Panc1 (cell line): ENCODE results near the gene ZMYM2. TPM values are rescaled to one million over a fixed set of nuclear protein-coding genes. Genes with fewer than 3 reads are reported as not detected.

ENCODE experiments used
- ATAC-seq: fragments of 200-7000 bp; cut with Tn5 transposase; 2 replicates; pipeline ENCODE4 v1.9.1; 2020; ENCODE audit warnings: mild to moderate bottlenecking, moderate library complexity
- BruUV-seq: library from RNA; stranded (reverse); fragments of 400-500 nt; replicated peaks from 2 replicates; lab custom pipeline; 2021; lab: Mats Ljungman, UMichigan
- CTCF ChIA-PET: fragments of 300-600 bp; sonication (Branson Sonifier 250); formaldehyde crosslinking; loops from one replicate; lab custom pipeline; 2022; ENCODE audit warnings: antibody characterized with exemption; lab: Charles Lee
- POLR2A ChIA-PET: fragments of 300-600 bp; sonication (Branson Sonifier 250); formaldehyde crosslinking; loops from one replicate; lab custom pipeline; 2022; ENCODE audit warnings: antibody characterized with exemption; lab: Charles Lee
- DNase-seq: peaks from one replicate; pipeline ENCODE4 v3.0.0-alpha.2; 2010; ENCODE audit warnings: low read depth, low spot score
- H3K27ac ChIP-seq: 2 replicates; pipeline ENCODE4 v1.5.1; 2011; ENCODE audit warnings: mild to moderate bottlenecking, low read length, inconsistent platforms
- H3K27me3 ChIP-seq: fragments of 200-500 bp; sonication (Bioruptor generic); 2 replicates; pipeline ENCODE4 v1.6.0; 2014; ENCODE audit warnings: low read length, inconsistent platforms; ENCODE audit not compliant: control insufficient read depth, insufficient read depth
- H3K36me3 ChIP-seq: fragments of 200-500 bp; sonication (Bioruptor generic); 2 replicates; pipeline ENCODE4 v1.5.1; 2014; ENCODE audit warnings: inconsistent platforms, mild to moderate bottlenecking, low read length, moderate library complexity; ENCODE audit not compliant: control insufficient read depth, insufficient read depth
- H3K4me1 ChIP-seq: 2 replicates; pipeline ENCODE4 v1.5.1; 2011; ENCODE audit warnings: inconsistent platforms, mild to moderate bottlenecking, low read length, moderate library complexity; ENCODE audit not compliant: control insufficient read depth, insufficient read depth
- H3K4me3 ChIP-seq, 2 experiments: 2 replicates each; pipeline ENCODE4 v1.5.1; 2011 to 2012; ENCODE audit warnings: low read depth in 2 of 2, low read length in 2 of 2, mild to moderate bottlenecking in 2 of 2, inconsistent platforms in 1 of 2, moderate library complexity in 1 of 2
- H3K9me3 ChIP-seq: fragments of 200-500 bp; sonication (Bioruptor generic); 2 replicates; pipeline ENCODE4 v1.5.1; 2014; ENCODE audit warnings: low read depth, mild to moderate bottlenecking, inconsistent platforms, low read length, moderate library complexity; ENCODE audit not compliant: control insufficient read depth, insufficient read depth
- CTCF ChIP-seq: fragments of 450-650 bp; IDR thresholded peaks from 2 replicates; pipeline ENCODE4 v1.5.1; 2017; ENCODE audit warnings: mild to moderate bottlenecking
- POLR2AphosphoS5 ChIP-seq: IDR thresholded peaks from 2 replicates; pipeline ENCODE4 v1.6.1; 2012; ENCODE audit warnings: mild to moderate bottlenecking, low read depth, low read length, moderate library complexity
- REST ChIP-seq, 2 experiments: IDR thresholded peaks; 2 replicates each; pipeline ENCODE4 v1.6.1; 2011 to 2012; ENCODE audit warnings: low read depth in 2 of 2, control low read depth in 1 of 2, low read length in 1 of 2, mild to moderate bottlenecking in 1 of 2, moderate library complexity in 1 of 2; ENCODE audit not compliant: insufficient read depth in 1 of 2
- SIN3A ChIP-seq: IDR thresholded peaks from 2 replicates; pipeline ENCODE4 v1.6.1; 2012; ENCODE audit warnings: low read depth, mild to moderate bottlenecking, low read length, moderate library complexity, borderline replicate concordance; ENCODE audit not compliant: insufficient read depth
- TCF7L2 ChIP-seq: IDR thresholded peaks from 2 replicates; pipeline ENCODE4 v1.6.1; 2011; ENCODE audit warnings: mild to moderate bottlenecking, low read depth, low read length, inconsistent platforms
- in situ Hi-C: cut with HindIII; loops from 2 replicates; pipeline ENCODE4 v1.10.0; 2016; ENCODE audit warnings: low sequenced_read_pairs, low pct_unique_long_range_greater_than_20kb
- intact Hi-C: fragments of 100-400 bp; cut with micrococcal nuclease; formaldehyde crosslinking; loops from one replicate; pipeline ENCODE4 v1.10.0; 2022; ENCODE audit not compliant: unreplicated experiment
- total RNA-seq: library from RNA; stranded (reverse); gene quantifications from one replicate; pipeline ENCODE4 v1.2.1, GENCODE V29; 2021; ENCODE audit not compliant: unreplicated experiment

Gene ZMYM2
- total RNA-seq, 1 experiment from 2014 or later, result 64.3 TPM

- ATAC-seq (no peak), DNase-seq (no peak)
- in situ Hi-C loops, result no loop called here
- no peaks in the 10 kb centered on the region for H3K9me3 ChIP-seq
- H3K27ac ChIP-seq, result no peak overlapping the region
- CTCF ChIA-PET, result no interaction called here
- peaks cover 15% of the 10 kb centered on the region for H3K36me3 ChIP-seq
- POLR2A ChIA-PET, result no interaction called here
- intact Hi-C loops, result no loop called here
- no peak overlapping the region for H3K4me3 ChIP-seq
- H3K27me3 ChIP-seq, result no peaks in the 10 kb centered on the region
- TF ChIP-seq TCF7L2, result no peak
- TF ChIP-seq POLR2AphosphoS5, result no peak
- no peaks in the 10 kb centered on the region for H3K4me1 ChIP-seq
- BruUV-seq, result no TSS peak
Observed at GRCh38 chr13:20057963-20058362, 99.4 kb downstream of the ZMYM2 start.

- H3K4me3 ChIP-seq, result no peak overlapping the region
- H3K27ac ChIP-seq, result no peak overlapping the region
- in situ Hi-C loops, result no loop called here
- CTCF ChIA-PET, result no interaction called here
- BruUV-seq, result no TSS peak
- H3K4me1 ChIP-seq, result no peaks in the 10 kb centered on the region
- H3K9me3 ChIP-seq, result no peaks in the 10 kb centered on the region
- TF ChIP-seq CTCF (no peak), REST (IDR thresholded peaks at IDR 0.05; ENCODE audit: insufficient read depth in 1 of 2, low read depth in 2 of 2, low read length in 1 of 2) (no peak), SIN3A (no peak), TCF7L2 (no peak), POLR2AphosphoS5 (no peak)
- ATAC-seq, result no peak
- H3K36me3 ChIP-seq, result peaks cover 15% of the 10 kb centered on the region
- H3K27me3 ChIP-seq, result no peaks in the 10 kb centered on the region
- POLR2A ChIA-PET, result no interaction called here
- intact Hi-C loops, result no loop called here
- DNase-seq, result no peak
Observed at GRCh38 chr13:20058476-20058875, 99.9 kb downstream of the ZMYM2 start.

- Histone ChIP-seq H3K36me3 (peaks cover 33% of the 10 kb centered on the region), H3K27ac (no peak overlapping the region), H3K4me3 (no peak overlapping the region), H3K27me3 (no peaks in the 10 kb centered on the region), H3K9me3 (no peaks in the 10 kb centered on the region), H3K4me1 (no peaks in the 10 kb centered on the region)
- in situ Hi-C loops (no loop called here), intact Hi-C loops (no loop called here)
- no TSS peak for BruUV-seq
- CTCF ChIA-PET, result no interaction called here
- no peak for ATAC-seq
- POLR2A ChIA-PET, result no interaction called here
- DNase-seq, result no peak
- no peak for TF ChIP-seq TCF7L2
- no peak for TF ChIP-seq POLR2AphosphoS5
Observed at GRCh38 chr13:20064128-20064527, 105.6 kb downstream of the ZMYM2 start.
